HFFc6 (cell line): Measurements from ENCODE around the gene CORO7. TPM values are rescaled to one million over a fixed set of nuclear protein-coding genes. Genes with fewer than 3 reads are reported as not detected.

Source experiments
- DNase-seq: peaks from one replicate; pipeline ENCODE4 v3.0.0-alpha.2; 2018
- H3K27ac Mint-ChIP-seq: 2 replicates; pipeline ENCODE4 v1.8.0; 2020; ENCODE audit warnings: mild to moderate bottlenecking, mixed read lengths
- H3K27me3 Mint-ChIP-seq: 2 replicates; pipeline ENCODE4 v1.8.0; 2021; ENCODE audit warnings: mild to moderate bottlenecking, moderate library complexity, mixed read lengths; ENCODE audit not compliant: insufficient read depth
- H3K36me3 Mint-ChIP-seq: 2 replicates; pipeline ENCODE4 v1.8.0; 2021; ENCODE audit warnings: low read depth, mixed read lengths
- H3K4me1 Mint-ChIP-seq: 2 replicates; pipeline ENCODE4 v1.8.0; 2020; ENCODE audit warnings: low read depth, mixed read lengths
- H3K4me3 Mint-ChIP-seq: 2 replicates; pipeline ENCODE4 v1.8.0; 2020; ENCODE audit warnings: mild to moderate bottlenecking, moderate library complexity, mixed read lengths
- H3K9me3 Mint-ChIP-seq: 2 replicates; pipeline ENCODE4 v1.8.0; 2020; ENCODE audit warnings: mild to moderate bottlenecking, mixed read lengths
- total RNA-seq, 6 experiments: library from RNA; stranded (reverse); fragmentation: NEBNext Ultra II Directional; extraction: Animal tissue kit (Norgen Biotek cat#: 25700); gene quantifications; 2 replicates in 1 of 6; 3 replicates in 5 of 6; pipeline ENCODE4 v1.2.3, GENCODE V29; 2021
- TF ChIP-seq, protein P1 (sequence below): fragments of 200-600 bp; sonication (generic); IDR thresholded peaks from 2 replicates; pipeline ENCODE4 v1.5.0; 2021; ENCODE audit warnings: antibody characterized with exemption, mild to moderate bottlenecking

Gene CORO7
- total RNA-seq, 6 experiments from 2014 or later, result 12.1 to 20.9 (median 17.2) TPM

DNA sequence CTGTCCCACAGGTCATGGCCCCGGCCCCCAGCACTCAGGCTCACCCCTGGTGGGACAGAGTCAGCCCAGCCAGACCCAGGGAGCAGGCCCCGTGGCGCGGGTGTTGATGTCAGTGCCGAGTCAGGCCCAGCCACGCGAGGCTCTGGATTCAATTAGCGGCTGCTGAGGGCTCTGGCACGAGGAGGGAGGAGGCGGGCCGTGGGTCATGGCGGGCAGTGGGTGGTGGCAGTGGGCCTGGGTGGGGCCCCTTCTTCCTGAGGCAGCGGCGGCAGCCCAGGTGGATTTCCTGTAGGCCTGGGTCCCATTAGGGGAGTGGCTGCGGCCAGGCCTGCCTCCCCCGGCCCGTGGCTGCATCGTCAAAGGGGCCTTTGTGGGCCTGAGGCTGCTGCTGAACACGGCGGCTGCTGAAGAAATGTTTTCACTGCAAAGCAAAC, 31.9 kb downstream of the CORO7 start:
- H3K4me1 Mint-ChIP-seq, result peaks cover 65% of the 10 kb centered on the region
- peaks cover 36% of the 10 kb centered on the region for H3K27me3 Mint-ChIP-seq
- H3K9me3 Mint-ChIP-seq, result peaks cover 6% of the 10 kb centered on the region; the same call in 1 of the 2 replicates
- H3K4me3 Mint-ChIP-seq, result 0 out of 2 replicates have a peak overlapping the region, but pooled peaks have one; percentile 11
- peak overlapping the region; percentile 89 for H3K27ac Mint-ChIP-seq
- peak; percentile 57 for DNase-seq
- H3K36me3 Mint-ChIP-seq, result no peaks in the 10 kb centered on the region
- TF ChIP-seq, protein P1, sequence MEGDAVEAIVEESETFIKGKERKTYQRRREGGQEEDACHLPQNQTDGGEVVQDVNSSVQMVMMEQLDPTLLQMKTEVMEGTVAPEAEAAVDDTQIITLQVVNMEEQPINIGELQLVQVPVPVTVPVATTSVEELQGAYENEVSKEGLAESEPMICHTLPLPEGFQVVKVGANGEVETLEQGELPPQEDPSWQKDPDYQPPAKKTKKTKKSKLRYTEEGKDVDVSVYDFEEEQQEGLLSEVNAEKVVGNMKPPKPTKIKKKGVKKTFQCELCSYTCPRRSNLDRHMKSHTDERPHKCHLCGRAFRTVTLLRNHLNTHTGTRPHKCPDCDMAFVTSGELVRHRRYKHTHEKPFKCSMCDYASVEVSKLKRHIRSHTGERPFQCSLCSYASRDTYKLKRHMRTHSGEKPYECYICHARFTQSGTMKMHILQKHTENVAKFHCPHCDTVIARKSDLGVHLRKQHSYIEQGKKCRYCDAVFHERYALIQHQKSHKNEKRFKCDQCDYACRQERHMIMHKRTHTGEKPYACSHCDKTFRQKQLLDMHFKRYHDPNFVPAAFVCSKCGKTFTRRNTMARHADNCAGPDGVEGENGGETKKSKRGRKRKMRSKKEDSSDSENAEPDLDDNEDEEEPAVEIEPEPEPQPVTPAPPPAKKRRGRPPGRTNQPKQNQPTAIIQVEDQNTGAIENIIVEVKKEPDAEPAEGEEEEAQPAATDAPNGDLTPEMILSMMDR, result no peak

DNA sequence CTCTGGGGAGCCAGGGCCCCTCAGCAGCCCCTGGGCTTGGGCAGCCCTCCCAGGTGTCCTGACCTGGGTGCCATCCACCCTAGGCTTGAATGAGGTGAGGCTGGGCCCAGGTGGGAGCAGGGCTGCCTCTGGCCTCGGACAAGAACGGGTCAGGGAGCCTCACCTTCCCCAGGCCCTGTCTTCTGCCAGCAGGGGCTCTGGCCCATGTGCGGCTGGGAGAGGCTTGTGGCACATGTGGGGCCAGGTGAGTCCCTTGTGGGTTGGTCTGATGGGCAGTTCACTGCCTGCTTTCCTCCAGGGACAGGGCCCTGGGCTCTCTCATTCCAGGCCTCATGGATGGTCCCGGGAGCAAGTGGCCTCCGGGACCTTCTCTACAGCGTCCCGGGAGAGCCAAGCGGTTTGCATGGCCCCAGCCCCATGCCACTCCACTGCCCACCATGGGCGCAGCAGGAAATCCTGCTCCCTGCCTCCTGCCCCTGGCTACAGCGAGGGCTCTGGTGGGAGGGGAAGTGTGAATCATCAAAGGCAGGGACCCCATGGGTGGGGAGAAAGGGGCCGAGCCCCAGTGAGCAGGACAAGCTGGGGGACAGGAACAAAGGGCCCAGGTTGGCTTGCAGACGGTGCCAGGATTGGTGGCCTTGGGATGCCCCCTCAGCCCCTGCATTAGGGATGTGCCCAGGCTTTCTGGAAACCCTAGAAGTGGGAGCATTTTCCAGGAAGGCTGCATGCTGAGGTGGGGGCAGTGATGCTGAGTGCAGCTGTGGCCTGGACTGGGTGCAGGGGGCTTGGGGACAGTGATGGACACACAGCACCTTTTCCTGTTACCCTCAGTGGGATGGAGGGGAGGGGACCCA, 32.6 kb downstream of the CORO7 start:
- Mint-ChIP-seq H3K27me3 (peaks cover 36% of the 10 kb centered on the region), H3K36me3 (no peaks in the 10 kb centered on the region), H3K27ac (peak overlapping the region; percentile 89), H3K4me1 (peaks cover 61% of the 10 kb centered on the region), H3K4me3 (no peak overlapping the region), H3K9me3 (peaks cover 6% of the 10 kb centered on the region; the same call in 1 of the 2 replicates)
- TF ChIP-seq, protein P1, result no peak
- DNase-seq, result no peak

DNA sequence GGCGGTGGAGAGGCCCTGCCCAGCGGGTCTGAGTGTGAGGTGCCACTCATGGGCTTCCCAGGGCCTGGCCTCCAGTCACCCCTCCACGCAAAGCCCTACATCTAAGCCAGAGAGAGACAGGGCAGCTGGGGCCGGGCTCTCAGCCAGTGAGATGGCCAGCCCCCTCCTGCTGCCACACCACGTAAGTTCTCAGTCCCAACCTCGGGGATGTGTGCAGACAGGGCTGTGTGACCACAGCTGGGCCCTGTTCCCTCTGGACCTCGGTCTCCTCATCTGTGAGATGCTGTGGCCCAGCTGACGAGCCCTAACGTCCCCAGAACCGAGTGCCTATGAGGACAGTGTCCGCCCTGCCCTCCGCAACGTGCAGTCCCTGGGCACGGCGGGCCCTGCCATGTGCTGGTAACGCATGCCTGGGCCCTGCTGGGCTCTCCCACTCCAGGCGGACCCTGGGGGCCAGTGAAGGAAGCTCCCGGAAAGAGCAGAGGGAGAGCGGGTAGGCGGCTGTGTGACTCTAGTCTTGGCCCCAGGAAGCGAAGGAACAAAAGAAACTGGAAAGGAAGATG, 33.5 kb downstream of the CORO7 start:
- Mint-ChIP-seq H3K27ac (peak overlapping the region; percentile 68; the same call in 1 of the 2 replicates), H3K36me3 (no peaks in the 10 kb centered on the region; the same call in 1 of the 2 replicates), H3K9me3 (peaks cover 6% of the 10 kb centered on the region; the same call in 1 of the 2 replicates), H3K4me1 (peaks cover 60% of the 10 kb centered on the region), H3K27me3 (peaks cover 39% of the 10 kb centered on the region), H3K4me3 (peak overlapping the region; percentile 21; the same call in 1 of the 2 replicates)
- DNase-seq, result no peak
- TF ChIP-seq, protein P1, result no peak

DNA sequence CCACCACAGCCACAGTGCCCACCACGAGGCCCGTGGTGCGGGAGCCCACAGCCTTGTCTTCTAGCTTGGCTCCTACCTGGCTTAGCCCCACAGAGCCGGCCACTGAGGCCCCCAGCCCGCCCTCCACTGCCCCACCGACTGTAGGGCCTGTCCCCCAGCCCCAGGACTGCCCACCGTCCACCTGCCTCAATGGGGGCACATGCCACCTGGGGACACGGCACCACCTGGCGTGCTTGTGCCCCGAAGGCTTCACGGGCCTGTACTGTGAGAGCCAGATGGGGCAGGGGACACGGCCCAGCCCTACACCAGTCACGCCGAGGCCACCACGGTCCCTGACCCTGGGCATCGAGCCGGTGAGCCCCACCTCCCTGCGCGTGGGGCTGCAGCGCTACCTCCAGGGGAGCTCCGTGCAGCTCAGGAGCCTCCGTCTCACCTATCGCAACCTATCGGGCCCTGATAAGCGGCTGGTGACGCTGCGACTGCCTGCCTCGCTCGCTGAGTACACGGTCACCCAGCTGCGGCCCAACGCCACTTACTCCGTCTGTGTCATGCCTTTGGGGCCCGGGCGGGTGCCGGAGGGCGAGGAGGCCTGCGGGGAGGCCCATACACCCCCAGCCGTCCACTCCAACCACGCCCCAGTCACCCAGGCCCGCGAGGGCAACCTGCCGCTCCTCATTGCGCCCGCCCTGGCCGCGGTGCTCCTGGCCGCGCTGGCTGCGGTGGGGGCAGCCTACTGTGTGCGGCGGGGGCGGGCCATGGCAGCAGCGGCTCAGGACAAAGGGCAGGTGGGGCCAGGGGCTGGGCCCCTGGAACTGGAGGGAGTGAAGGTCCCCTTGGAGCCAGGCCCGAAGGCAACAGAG, 34.2 kb downstream of the CORO7 start:
- TF ChIP-seq, protein P1, result no peak
- H3K27me3 Mint-ChIP-seq, result peaks cover 37% of the 10 kb centered on the region

More for the DNA sequence above, 34.2 kb downstream of the CORO7 start:
- H3K9me3 Mint-ChIP-seq, result peaks cover 6% of the 10 kb centered on the region; the same call in 1 of the 2 replicates
- no peaks in the 10 kb centered on the region; the same call in 1 of the 2 replicates for H3K36me3 Mint-ChIP-seq
- DNase-seq, result no peak
- H3K4me1 Mint-ChIP-seq, result peaks cover 63% of the 10 kb centered on the region
- H3K27ac Mint-ChIP-seq, result no peak overlapping the region
- H3K4me3 Mint-ChIP-seq, result no peak overlapping the region
